PFSK-1 (cell line): Measurements from ENCODE around the gene SERPINI2.

Source experiments
- FOXP2 ChIP-seq: optimal IDR thresholded peaks from 2 replicates; pipeline ENCODE3; 2011; ENCODE audit warnings: borderline replicate concordance, control low read depth, inconsistent platforms; ENCODE audit not compliant: insufficient read depth; ENCODE audit errors: extremely low read length, extremely low read depth
- POLR2AphosphoS5 ChIP-seq: IDR thresholded peaks from 2 replicates; pipeline ENCODE4 v1.6.1; 2012; ENCODE audit warnings: low read depth, mild to moderate bottlenecking, control low read depth, low read length, moderate library complexity
- REST ChIP-seq, 2 experiments: IDR thresholded peaks; 2 replicates each; pipeline versions ENCODE4 v1.6.1 to v1.8.0; 2011 to 2012; ENCODE audit warnings: low read depth in 2 of 2, low read length in 2 of 2, control low read depth in 1 of 2, inconsistent platforms in 1 of 2, mild to moderate bottlenecking in 1 of 2, moderate library complexity in 1 of 2; ENCODE audit not compliant: insufficient read depth in 1 of 2
- SIN3A ChIP-seq: IDR thresholded peaks from 2 replicates; pipeline ENCODE4 v1.6.1; 2012; ENCODE audit warnings: mild to moderate bottlenecking, low read length, moderate library complexity, borderline replicate concordance; ENCODE audit not compliant: insufficient read depth
- TAF1 ChIP-seq: IDR thresholded peaks from 2 replicates; pipeline ENCODE4 v1.6.1; 2012; ENCODE audit warnings: low read length, control low read depth, borderline replicate concordance; ENCODE audit not compliant: insufficient read depth

GRCh38 chr3:167521006-167521355 is 47.1 kb upstream of the SERPINI2 start:
- TF ChIP-seq POLR2AphosphoS5 (no peak), REST (IDR thresholded peaks at IDR 0.05; ENCODE audit: insufficient read depth in 1 of 2, low read depth in 2 of 2, low read length in 2 of 2) (no peak), TAF1 (no peak), FOXP2 (no peak), SIN3A (no peak)
